DMS79 treated with DMSO at 0.1 percent for 48 hours (cell line): Measurements from ENCODE around the gene S100A5.

Source experiments
- DNase-seq: peaks from one replicate; lab custom pipeline; 2025; lab: John Stamatoyannopoulos, UW

S100A5 gene

DNA sequence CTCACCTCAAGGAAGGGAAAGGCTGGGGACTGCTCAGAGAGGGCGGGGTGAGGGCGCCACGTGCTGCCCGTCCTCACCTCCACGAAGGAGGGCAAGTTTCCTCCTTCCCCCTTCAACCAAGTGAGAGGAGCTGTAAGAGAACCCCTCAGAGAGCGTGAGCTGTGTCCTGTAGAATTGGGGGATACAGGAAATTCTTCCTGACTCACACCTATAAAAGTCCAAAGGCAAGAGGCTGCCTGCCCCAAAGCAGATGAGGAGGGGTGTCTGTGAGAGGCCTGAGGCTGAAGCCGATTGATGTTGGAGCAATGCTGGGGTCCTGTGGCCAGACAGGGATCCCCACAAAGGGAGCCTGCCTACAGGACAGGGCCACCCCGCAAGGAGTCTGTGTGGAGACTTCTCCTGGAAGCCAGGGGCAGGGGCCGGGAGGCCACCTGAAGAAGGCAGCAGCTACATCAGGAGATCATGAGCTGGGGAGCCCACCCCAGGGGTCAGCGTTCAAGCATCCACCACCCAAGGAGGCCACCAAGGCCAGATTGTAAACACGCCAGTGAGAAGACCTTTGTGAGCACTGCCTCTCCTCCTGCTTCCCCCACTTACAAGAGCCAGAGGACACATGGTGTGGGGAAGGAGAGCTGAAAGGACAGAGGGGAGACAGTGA lies 32.7 kb downstream of the S100A5 start:
- DNase-seq: no peak

DNA sequence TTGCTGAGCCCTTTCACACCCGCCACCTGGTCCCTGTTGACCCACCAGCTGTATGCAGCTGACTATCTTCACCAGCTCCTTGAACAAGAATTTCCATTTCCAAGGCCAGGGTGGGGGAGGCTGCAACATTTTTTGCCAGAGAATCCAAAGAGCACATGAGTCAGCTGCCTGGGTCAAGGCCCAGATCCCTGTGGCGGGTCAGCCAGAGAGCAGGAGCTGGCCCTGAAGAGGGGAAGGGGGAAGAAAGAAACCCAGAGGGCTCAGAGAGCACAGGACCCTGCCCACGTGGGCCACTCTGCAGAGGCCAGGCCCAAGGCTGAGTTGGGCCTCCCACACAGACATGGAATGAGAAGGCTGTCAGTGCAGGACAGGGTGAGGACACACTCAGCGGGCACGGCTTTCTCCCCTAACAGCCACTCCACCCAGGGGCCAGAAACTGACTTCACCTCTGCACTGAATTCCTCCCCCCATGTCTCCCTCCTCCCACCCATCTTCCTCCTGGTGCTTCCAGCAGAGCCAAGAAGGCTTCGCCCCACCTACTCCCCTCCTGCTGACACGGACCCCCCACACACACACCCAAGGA lies 33.8 kb downstream of the S100A5 start:
- DNase-seq: no peak

DNA sequence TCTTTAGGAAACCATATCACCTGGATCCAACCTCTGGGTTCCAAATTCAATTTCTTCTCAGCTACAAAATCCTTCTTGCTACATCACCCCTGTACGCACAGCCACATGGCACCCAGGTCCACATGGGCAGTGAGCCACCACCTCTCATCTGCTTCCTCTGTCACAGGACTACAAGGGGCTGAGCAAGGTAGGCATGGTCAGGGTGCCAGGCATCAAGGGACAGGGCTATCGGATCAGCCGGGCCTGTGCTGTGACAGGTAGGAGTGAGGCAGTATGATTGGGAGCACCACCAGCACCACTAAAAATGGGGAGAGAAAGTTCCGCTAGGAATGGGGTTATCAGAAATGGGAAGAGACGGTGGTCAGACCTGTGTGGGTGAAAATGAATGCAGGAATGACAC lies 34.3 kb downstream of the S100A5 start:
- DNase-seq: no peak

DNA sequence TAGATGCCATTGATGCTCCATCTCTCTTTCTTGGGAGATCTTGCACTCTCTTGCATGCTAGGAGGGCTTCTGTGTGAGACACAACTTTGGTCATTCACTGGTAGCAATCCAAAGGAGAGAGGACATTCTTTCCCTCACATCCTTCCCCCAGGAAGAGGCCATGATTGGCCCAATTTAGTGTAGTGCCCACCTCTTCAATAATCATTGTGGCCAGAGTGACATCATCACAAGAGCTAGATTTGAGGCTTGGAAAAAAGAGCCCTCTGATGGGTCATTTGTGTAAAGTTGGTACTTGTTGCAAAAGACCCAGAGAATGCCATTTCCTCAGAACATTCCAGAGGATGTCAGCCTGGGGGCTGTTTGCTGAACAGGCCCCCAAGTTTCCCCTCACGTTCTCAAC lies 35.2 kb downstream of the S100A5 start:
- no peak for DNase-seq

DNA sequence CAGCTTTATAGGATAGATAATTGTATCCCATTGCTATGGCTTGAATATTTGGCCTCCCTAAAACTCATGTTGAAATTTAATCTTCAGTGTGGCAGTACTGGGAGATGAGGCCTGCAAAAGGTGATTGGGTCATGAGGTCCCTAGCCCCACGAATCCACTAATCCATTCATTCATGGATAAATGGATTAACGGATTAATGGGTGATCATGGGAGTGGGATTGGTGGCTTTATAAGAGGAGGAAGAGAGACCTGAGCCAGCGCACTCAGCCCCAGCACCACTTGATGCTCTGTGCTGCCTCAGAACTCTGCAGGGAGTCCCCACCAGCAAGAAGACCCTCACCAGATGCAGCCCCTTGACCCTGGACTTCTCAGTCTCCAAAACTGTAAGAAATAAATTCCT lies 37.0 kb downstream of the S100A5 start:
- DNase-seq: no peak

DNA sequence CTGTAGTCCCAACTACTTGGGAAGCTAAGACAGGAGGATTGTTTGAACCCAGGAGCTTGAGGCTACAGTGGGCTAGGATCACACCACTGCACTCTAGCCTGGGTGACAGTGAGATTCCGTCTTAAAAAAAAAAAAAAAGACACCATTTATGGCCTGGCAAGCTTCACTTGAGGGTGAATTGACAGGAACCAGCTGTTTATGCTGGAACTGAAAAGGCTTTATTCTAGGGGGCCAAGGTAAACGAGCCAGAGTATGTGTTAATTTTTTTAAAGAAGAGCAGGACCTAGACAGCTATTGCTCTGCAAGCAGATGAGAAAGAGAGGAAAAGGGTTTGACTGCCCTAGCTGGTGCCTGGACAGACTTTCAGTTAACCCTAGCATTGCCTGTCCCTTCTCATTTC lies 42.0 kb downstream of the S100A5 start:
- DNase-seq: no peak

DNA sequence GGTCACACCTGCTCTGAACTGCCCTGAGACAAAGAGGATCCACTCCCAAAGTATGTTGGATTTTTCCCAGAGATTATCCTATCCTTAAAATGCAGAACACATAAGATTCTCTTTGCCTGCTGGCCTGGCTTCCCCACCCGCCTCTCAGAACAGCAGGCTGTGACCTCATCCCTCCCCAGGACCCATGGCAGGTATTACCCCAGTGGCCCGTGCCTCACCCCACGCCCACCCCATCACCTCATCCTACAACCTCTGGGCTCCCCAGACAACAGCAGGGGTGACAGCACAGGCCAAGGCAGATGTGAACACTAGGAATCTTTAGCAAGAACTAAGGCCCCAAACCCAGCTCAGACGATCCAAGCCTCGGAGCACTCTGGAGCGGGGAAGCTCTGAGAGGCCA lies 45.2 kb downstream of the S100A5 start:
- no peak for DNase-seq

DNA sequence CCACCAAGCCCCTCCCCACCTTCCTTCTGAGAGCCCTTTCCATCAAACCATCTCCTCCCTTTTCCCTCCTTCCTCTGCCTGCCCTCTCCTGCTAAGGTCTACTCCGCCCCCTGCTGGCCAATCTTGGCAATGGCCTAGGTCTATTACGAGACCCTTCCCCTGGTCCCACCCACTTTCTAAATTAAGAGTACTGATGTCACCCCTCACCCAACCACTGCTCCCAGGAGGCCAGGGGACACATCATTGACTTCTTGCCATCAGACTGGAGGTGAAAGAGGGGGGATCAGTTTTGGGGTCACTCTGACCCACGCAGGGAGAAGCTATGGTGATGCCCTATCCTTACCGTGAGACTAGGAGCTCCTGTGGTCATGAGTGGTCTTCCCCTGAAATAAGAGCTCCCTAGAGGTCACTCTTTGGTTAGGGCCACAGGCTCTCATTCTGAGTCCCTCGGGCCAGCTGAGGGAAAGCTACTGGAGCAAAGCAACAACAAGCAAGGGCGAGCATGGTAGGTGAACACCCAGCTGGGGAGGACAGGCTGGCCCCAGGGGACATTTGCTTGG lies 45.7 kb downstream of the S100A5 start:
- peak; percentile 56 for DNase-seq

DNA sequence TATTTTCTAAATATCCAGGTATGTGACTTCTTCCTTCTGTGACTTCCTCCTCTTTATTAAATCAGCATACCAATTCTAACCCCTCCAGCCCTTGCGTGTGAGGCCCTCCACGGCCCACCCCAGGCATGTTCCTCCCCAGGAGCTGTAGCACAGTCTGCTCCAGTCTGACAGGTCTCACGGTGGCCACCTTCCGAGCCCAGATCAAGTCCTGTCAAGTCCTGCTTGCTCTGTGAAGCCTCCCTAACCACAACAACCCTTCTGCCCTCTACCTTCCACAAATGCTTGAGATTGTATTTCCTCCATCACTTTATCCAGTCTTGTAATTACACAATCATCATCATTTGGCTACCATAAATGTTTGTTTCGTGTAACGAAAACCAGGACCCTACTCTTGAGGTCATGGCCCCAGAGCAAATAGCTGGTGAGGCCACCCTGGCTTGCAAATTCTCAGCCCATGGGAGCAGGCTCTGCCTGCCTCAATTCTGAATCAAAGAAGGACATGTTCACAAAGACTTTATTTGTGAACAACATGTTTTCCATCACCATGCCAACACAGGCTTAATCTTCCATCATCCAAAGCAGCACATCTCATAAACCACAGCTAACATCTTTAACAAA lies 47.3 kb downstream of the S100A5 start:
- DNase-seq: no peak

DNA sequence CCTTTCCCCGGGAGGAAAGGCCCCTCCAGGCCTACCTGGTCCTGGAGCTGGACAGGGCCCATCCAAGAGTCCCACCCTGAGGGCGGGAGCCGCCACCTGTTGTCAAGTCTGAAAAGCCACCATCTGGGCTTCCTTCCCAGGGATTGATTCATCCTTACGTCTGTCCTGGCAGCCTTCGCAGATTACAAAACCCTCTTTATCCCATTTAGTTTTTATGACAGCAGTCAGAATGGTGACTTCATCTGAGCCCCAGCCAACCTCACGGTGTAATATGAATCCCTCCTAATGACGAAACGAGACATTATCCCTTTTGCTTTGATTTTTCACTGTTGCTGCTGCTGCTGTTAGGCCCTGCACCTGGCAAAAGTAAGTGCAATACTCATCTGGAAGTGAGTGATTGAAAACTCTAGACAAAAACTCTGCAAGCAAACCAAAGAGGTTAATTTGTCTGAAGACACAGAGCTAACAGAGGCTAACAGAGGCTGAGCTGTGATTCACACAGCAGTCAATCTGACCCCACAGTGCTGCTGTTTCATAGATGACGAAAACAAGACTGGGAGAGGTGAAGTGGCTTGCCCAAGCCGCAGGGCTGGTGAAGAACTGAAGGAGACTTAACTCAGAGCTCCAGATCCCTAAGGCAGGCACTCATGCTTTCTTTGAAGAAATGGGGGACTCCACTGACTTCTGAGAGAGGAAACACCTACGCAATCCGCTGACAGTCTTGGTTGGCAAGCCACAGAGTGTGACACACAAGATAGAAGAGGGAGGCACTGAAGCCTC lies 50.3 kb downstream of the S100A5 start:
- peak; percentile 52 for DNase-seq

DNA sequence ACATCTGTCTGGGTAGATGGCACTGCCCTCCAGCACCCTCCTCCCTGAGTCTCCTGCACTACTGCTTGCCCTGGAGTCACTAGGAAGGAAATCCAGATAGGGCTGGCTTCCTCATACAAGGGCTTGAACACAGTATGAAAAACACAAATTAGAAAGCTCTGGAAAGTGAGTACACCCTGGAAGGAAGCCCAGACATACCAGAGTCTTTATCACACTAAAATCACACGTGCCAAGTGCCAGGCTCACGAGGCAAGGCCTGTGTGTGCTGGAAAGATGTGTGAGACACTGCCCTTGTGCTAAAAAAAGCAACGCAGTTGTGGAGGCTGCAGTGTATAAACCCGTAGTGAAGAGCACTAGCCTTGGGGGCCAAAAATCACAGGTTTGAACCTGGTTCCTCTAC lies 52.0 kb downstream of the S100A5 start:
- DNase-seq: no peak

DNA sequence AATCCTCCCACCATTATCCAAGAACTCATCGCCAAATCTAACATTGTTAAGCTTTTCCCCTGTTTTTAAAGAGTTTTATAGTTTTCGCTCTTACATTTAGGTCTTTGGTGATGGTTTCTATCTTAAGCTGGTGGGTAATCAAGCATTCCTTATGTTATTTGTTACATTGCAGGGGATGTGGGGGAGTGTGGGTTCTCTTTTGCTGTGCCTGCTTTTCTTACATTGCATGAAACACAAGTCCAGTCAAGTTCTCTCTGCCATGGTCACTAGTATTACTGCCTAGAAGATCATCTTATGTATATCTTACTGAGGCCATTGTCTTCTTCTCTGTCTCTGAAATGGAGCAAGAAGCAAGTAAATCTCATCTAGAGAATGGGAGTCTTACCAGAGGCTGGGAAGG lies 53.0 kb downstream of the S100A5 start:
- DNase-seq: no peak
